Inferior parietal cortex (tissue), 1 donor: ENCODE results near the gene MARCHF5.
"Not testable (repeated sequence)": the region's sequence is repeated elsewhere in the genome, so short reads cannot be mapped to it uniquely, and the experiment has no call there.

Experiments
- DNase-seq: peaks from one replicate; pipeline ENCODE4 v3.0.0-alpha.2; 2016; ENCODE audit errors: extremely low spot score

Gene MARCHF5

DNA sequence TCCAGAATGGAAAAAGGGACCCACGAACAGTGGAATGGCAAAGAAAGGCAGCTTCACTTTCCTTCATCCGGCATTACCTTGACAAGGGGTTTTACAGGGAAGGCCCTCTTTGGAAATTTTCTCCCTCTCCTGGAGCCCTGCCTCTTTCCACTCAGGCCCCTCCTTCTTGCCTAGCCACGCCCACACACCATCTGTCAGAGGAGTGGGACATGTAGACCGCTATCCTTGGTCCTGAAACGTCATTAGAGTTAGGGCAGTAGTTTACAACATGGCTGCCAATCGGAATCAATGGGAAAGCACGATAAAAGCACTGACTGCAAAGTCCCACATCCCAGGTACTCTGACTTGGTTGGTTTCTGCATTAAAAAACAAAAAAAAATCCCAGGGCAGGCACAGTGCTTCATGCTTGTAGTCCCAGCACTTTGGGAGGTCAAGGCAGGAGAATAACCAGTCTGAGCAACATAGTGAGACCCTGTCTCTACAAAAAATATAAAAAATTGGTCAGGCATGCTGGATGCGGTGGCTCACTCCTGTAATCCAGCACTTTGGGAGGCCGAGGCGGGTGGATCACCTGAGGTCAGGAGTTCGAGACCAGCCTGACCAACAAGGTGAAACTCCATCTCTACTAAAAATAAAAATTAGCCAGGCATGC lies 96.4 kb downstream of the MARCHF5 start:
- no peak for DNase-seq

DNA sequence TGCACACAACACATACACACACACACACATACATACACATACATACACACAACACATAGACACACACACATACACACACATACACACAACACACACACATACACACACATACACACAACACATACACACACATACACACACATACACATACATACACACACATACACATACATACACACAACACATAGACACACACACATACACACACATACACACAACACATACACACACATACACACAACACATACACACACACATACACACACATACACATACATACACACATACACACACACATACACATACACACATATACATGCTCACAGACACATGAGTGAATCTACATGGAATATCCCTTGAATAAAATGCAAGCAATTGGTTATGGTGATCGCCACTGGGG lies 102.2 kb downstream of the MARCHF5 start:
- DNase-seq, result not testable (repeated sequence)

DNA sequence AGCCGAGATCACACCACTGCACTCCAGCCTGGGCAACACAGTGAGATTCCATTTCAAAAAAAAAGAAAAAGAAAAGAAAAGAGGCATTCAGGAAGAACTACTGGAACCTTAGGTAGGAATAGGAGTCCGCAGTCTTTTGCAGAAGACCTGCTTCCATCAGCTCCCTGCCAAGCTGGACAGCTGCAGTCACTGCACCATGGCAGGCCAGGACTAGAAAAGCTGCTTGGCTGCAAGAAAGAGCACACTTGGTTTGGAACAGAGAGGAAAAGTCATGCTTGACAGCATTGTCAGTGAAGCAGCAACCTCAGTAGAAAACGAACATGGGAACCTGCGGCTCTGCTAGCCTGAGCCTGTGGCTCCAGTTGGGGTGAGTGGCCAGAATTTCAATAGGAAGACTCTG lies 104.3 kb downstream of the MARCHF5 start:
- DNase-seq, result no peak

DNA sequence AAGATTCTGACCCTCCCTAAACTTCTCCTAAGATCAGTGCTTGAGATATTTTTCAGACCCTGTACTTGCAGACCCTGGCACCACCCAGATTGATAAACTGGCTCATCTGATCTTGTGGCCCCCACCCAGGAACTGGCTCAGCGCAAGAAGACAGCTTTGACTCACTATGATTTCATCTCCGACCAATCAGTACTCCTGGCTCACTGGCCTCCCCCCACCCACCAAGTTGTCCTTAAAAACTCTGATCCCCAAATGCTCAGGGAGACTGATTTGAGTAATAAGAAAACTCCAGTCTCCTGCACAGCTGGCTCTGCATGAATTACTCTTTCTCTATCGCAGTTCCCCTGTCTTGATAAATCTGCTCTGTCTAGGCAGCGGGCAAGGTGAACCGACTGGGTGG lies 111.3 kb downstream of the MARCHF5 start:
- DNase-seq, result not testable (repeated sequence)
